GM20431 (cell line): ENCODE data around the gene GRID1.

Experiments
- in situ Hi-C: fragments of 300-500 bp; cut with MseI, MboI; formaldehyde crosslinking; loops from one replicate; pipeline ENCODE4 v1.15.0; 2020; ENCODE audit warnings: low sequenced_read_pairs; ENCODE audit not compliant: unreplicated experiment

The GRID1 gene

GRCh38 chr10:86366033-86366901, at the start of gene GRID1:
Gene GRID1, minus strand, starts transcription at chr10:86366795.
- in situ Hi-C loops, result no loop called here

DNA sequence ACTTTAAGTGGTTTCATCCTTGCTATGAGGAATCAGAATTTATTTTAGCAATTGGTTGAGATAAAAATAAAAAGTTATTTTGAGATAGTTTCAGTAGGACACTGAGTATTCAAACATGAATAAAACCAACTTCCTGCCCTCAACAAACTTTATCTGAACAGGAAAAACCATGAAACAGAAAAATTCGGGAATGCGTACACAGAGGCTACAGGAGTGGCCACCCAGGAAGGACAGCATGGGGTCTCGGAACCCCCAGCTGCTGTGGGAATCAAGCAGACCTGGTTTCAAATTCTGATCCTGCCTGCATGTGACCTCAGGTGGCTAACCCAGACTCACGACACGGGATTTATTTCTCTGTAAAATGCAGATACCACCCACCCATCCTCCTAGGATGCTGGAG, 49.0 kb upstream of the GRID1 start:
- in situ Hi-C loops, result no loop called here

DNA sequence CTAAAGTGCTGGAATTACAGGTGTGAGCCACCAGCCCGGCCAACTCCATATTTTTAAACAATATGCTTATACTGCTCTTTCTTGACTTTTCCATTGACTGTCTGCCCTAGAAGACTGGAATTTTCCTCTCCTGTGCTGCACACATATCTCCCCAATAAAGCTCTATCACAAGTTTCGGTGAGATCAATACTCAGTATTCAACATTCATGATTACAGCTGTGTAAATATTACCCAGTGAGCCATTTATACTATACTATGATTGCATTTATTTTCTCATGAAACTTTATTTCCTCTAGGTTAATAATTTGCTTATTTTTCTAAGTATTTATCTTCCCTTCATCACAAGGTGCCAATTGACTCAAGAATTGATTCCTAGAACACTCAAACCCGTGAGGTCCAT, 48.5 kb upstream of the GRID1 start:
- in situ Hi-C loops, result no loop called here

GRCh38 chr10:86413046-86413728, 46.6 kb upstream of the GRID1 start:
- in situ Hi-C loops, result no loop called here

DNA sequence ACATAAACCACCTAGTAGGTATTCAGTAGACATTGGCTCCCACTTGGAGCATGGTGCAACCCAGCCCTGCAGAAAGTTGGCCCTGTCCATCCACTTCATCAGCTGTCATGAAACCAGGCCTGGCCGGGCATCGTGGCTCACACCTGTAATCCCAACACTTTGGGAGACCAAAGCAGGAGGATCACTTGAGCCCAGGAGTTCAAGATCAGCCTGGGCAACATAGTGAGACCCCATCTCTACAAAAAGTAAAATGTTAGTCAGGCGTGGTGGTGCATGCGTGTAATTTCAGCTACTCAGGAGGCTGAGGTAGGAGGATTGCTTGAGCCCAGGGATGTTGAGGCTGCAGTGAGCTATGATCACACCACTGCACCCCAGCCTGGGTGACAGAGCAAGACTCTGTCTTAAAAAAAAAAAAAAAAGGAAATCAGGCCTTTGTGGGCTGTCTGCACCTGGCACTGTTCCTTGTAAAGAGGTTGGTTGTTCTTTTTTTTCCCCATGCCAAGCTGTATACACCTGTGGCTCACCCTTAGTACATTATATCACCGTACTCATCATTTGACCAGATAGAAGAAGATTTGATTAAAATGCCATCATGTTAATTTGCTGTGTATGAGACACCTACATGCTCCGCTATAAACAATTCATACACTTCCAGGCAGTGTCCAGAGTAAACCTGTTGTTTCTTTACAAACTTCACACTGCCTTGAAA, 45.4 kb upstream of the GRID1 start:
- in situ Hi-C loops, result no loop called here

GRCh38 chr10:86411281-86411841, 44.8 kb upstream of the GRID1 start:
- in situ Hi-C loops, result no loop called here

- in situ Hi-C loops, result no loop called here
Measured at GRCh38 chr10:86410542-86411124, 44.0 kb upstream of the GRID1 start.

- in situ Hi-C loops, result no loop called here
Measured at GRCh38 chr10:86409183-86409582, 42.6 kb upstream of the GRID1 start.

DNA sequence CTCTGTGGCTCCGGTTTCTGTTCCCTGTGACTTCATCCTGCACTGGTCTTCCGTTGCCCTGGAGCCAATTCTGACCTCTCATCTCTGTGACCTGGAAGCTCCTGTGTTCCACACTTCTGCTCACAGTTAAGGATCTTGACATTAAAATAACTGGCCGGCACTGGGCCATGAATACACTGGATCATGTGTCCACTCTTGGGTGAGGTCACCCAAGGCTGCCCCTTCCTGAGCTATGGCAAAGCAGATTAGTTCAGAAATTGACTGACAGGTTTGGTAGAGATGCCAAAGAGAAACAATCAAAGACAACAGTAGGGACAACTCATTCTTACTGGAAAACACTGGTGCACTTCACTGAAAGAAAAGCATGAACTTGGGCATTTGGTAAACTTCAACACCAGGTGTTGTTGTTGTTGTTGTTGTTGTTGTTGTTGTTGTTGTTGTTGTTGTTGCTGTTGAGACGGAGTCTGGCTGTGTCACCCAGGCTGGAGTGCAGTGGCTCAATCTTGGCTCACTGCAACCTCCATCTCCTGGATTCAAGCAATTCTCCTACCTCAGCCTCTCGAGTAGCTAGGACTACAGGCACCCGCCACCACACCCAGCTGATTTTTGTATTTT, 36.7 kb upstream of the GRID1 start:
- in situ Hi-C loops, result no loop called here

GRCh38 chr10:86402283-86402941, 35.8 kb upstream of the GRID1 start:
- in situ Hi-C loops, result no loop called here

- in situ Hi-C loops, result no loop called here
Measured at GRCh38 chr10:86401588-86402282, 35.1 kb upstream of the GRID1 start.

DNA sequence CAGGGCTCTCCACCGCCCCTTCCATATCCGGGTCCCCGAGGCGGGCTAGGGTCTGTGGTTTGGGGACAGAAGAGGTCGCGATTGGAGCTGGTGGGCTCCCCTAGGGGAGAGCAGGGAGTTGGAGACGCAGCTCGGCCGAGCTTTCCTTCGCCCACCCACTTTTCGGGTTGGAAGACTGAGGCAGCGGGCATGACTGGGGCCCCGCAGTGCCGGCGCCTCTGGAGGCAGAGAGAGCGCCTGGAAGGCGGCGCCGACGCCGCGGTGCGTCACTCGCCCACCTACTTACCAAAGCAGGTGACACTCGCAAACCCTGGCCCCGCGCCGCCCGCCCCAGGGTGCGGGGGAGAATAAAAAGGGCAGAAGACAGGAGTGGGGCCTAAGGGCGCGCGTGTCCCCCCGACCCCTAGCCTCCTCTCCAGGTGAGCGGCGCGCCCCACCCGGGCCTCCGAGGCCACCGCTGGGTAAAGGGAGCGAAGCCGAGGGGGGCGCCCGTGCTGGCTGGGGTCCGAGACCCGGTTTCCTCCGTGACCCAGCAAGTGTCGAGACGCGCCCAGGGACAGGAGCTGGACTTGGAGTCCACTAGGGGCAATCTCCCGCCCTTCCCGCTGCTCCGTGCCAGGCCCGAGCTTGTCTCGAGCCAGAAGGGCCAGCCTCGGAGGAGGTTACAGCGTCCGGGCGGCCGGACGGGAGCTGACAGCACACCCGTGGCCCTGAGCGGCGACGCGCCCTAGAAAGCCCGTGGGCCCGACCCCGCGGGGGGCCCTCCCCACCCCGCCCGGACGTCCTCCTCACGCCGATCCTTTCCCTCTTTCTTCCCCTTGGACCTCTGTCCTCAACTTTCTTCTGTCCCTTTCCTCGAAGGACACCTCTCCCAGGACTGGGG, 34.4 kb upstream of the GRID1 start:
- in situ Hi-C loops, result no loop called here

DNA sequence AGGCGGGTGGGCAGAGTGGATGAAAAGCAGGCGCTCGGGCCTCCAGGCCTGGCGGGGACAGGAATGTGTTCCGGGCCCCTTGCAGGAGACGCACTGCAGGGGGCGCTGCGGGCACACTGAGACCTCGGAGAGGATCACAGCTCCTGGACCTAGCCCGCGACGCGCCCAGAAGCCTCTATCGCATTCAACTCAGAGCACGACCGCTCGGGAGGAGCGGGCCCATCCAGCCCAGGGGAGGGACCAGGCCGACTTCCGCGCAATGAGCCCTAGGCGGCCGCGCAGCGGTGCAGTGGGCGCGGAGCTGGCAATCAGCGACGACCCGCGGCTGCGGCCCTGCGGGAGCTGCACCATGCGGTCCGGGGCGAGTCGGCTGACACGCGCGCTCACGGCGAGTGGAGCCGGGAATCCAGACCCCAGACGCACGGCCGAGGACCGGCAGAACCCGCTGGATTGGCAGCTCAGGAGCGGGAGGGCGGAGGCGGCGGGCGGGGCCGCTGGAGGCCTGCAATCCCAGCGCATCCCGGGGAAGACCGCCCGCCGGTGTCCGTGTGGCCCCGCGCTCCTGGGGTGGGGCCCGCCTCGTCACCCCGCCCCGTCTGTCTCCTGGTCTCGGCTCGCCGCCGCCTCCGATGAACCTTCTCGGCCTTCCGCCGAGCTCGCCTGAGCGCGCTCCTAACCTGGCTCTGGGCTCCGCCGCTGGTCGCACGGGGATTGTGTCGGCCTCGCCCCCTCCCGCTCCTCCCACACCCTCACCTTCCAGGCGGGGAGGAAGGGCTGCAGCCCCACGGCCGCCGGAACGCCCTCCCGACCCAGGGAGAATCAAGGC, 33.5 kb upstream of the GRID1 start:
- in situ Hi-C loops, result loop anchor here (10.0 kb wide), 1 partner anchor 185 kb away; no protein-coding TSS in a partner anchor

- in situ Hi-C loops, result loop anchor here (10.0 kb wide), 1 partner anchor 185 kb away; no protein-coding TSS in a partner anchor
Measured at GRCh38 chr10:86399514-86399878, 32.9 kb upstream of the GRID1 start.

- in situ Hi-C loops, result loop anchor here (10.0 kb wide), 1 partner anchor 188 kb away; no protein-coding TSS in a partner anchor
Measured at GRCh38 chr10:86397120-86397519, 30.5 kb upstream of the GRID1 start.

- in situ Hi-C loops, result loop anchor here (10.0 kb wide), 1 partner anchor 191 kb away; no protein-coding TSS in a partner anchor
Measured at GRCh38 chr10:86393862-86394455, 27.4 kb upstream of the GRID1 start.
